Left renal pelvis (tissue), 4 donors: Measurements from ENCODE around the gene CELF1. TPM values are rescaled to one million over a fixed set of nuclear protein-coding genes. Genes with fewer than 3 reads are reported as not detected.

ENCODE experiments used
- DNase-seq, 4 donors: peaks; one replicate each; pipeline ENCODE4 v3.0.0-alpha.2; 2013; ENCODE audit warnings: low read depth in 4 of 4, low spot score in 3 of 4
- polyA plus RNA-seq, 4 donors: library from polyadenylated mRNA; unstranded; fragments of 120-200 nt; gene quantifications; one replicate each; pipeline ENCODE4 v1.2.1, GENCODE V29; 2013; ENCODE audit not compliant: insufficient read length in 4 of 4

CELF1 gene
- polyA plus RNA-seq, 4 donors, result 76.5 to 122 (median 106) TPM

- DNase-seq, result no peak
These were observed 37.9 kb downstream of the CELF1 start for GRCh38 chr11:47514825-47515647.

- no peak for DNase-seq
These were observed 40.2 kb downstream of the CELF1 start for GRCh38 chr11:47512701-47513100.

- no peak for DNase-seq
These were observed 41.0 kb downstream of the CELF1 start for GRCh38 chr11:47511917-47512316.

GRCh38 chr11:47510209-47510608 is 42.7 kb downstream of the CELF1 start:
- DNase-seq, result no peak

- DNase-seq, result no peak
These were observed 43.8 kb downstream of the CELF1 start for GRCh38 chr11:47509077-47509536.

GRCh38 chr11:47508240-47508957 is 44.5 kb downstream of the CELF1 start:
- no peak for DNase-seq

- DNase-seq, result no peak
These were observed 45.2 kb downstream of the CELF1 start for GRCh38 chr11:47507563-47508239.

- no peak for DNase-seq
These were observed 46.0 kb downstream of the CELF1 start for GRCh38 chr11:47506795-47507562.

GRCh38 chr11:47506373-47506772 is 46.6 kb downstream of the CELF1 start:
- DNase-seq, result no peak

- DNase-seq, result no peak
These were observed 48.0 kb downstream of the CELF1 start for GRCh38 chr11:47504910-47505309.

- DNase-seq, result no peak
These were observed 49.7 kb downstream of the CELF1 start for GRCh38 chr11:47503227-47503626.

- DNase-seq, result no peak
These were observed 50.2 kb downstream of the CELF1 start for GRCh38 chr11:47502767-47503166.

GRCh38 chr11:47501101-47501500 is 51.8 kb downstream of the CELF1 start:
- no peak for DNase-seq

GRCh38 chr11:47500121-47500520 is 52.8 kb downstream of the CELF1 start:
- DNase-seq, result no peak

- no peak for DNase-seq
These were observed 53.3 kb downstream of the CELF1 start for GRCh38 chr11:47499614-47500013.

- no peak for DNase-seq
These were observed 53.8 kb downstream of the CELF1 start for GRCh38 chr11:47499161-47499560.

GRCh38 chr11:47498584-47499152 is 54.3 kb downstream of the CELF1 start:
- no peak for DNase-seq

GRCh38 chr11:47498149-47498548 is 54.8 kb downstream of the CELF1 start:
- no peak for DNase-seq

GRCh38 chr11:47496808-47497207 is 56.1 kb downstream of the CELF1 start:
- DNase-seq, result no peak

GRCh38 chr11:47495856-47496217 is 57.1 kb downstream of the CELF1 start:
- no peak for DNase-seq
